Panc1 (cell line): ENCODE data around the gene OR2B2. TPM values are rescaled to one million over a fixed set of nuclear protein-coding genes. Genes with fewer than 3 reads are reported as not detected.

Experiments used
- ATAC-seq: fragments of 200-7000 bp; cut with Tn5 transposase; 2 replicates; pipeline ENCODE4 v1.9.1; 2020; ENCODE audit warnings: mild to moderate bottlenecking, moderate library complexity
- BruUV-seq: library from RNA; stranded (reverse); fragments of 400-500 nt; replicated peaks from 2 replicates; lab custom pipeline; 2021; lab: Mats Ljungman, UMichigan
- CTCF ChIA-PET: fragments of 300-600 bp; sonication (Branson Sonifier 250); formaldehyde crosslinking; loops from one replicate; lab custom pipeline; 2022; ENCODE audit warnings: antibody characterized with exemption; lab: Charles Lee
- POLR2A ChIA-PET: fragments of 300-600 bp; sonication (Branson Sonifier 250); formaldehyde crosslinking; loops from one replicate; lab custom pipeline; 2022; ENCODE audit warnings: antibody characterized with exemption; lab: Charles Lee
- DNase-seq: peaks from one replicate; pipeline ENCODE4 v3.0.0-alpha.2; 2010; ENCODE audit warnings: low read depth, low spot score
- H3K27ac ChIP-seq: 2 replicates; pipeline ENCODE4 v1.5.1; 2011; ENCODE audit warnings: mild to moderate bottlenecking, low read length, inconsistent platforms
- H3K27me3 ChIP-seq: fragments of 200-500 bp; sonication (Bioruptor generic); 2 replicates; pipeline ENCODE4 v1.6.0; 2014; ENCODE audit warnings: low read length, inconsistent platforms; ENCODE audit not compliant: control insufficient read depth, insufficient read depth
- H3K36me3 ChIP-seq: fragments of 200-500 bp; sonication (Bioruptor generic); 2 replicates; pipeline ENCODE4 v1.5.1; 2014; ENCODE audit warnings: inconsistent platforms, mild to moderate bottlenecking, low read length, moderate library complexity; ENCODE audit not compliant: control insufficient read depth, insufficient read depth
- H3K4me1 ChIP-seq: 2 replicates; pipeline ENCODE4 v1.5.1; 2011; ENCODE audit warnings: inconsistent platforms, mild to moderate bottlenecking, low read length, moderate library complexity; ENCODE audit not compliant: control insufficient read depth, insufficient read depth
- H3K4me3 ChIP-seq, 2 experiments: 2 replicates each; pipeline ENCODE4 v1.5.1; 2011 to 2012; ENCODE audit warnings: low read depth in 2 of 2, low read length in 2 of 2, mild to moderate bottlenecking in 2 of 2, inconsistent platforms in 1 of 2, moderate library complexity in 1 of 2
- H3K9me3 ChIP-seq: fragments of 200-500 bp; sonication (Bioruptor generic); 2 replicates; pipeline ENCODE4 v1.5.1; 2014; ENCODE audit warnings: low read depth, mild to moderate bottlenecking, inconsistent platforms, low read length, moderate library complexity; ENCODE audit not compliant: control insufficient read depth, insufficient read depth
- CTCF ChIP-seq: fragments of 450-650 bp; IDR thresholded peaks from 2 replicates; pipeline ENCODE4 v1.5.1; 2017; ENCODE audit warnings: mild to moderate bottlenecking
- POLR2AphosphoS5 ChIP-seq: IDR thresholded peaks from 2 replicates; pipeline ENCODE4 v1.6.1; 2012; ENCODE audit warnings: mild to moderate bottlenecking, low read depth, low read length, moderate library complexity
- REST ChIP-seq, 2 experiments: IDR thresholded peaks; 2 replicates each; pipeline ENCODE4 v1.6.1; 2011 to 2012; ENCODE audit warnings: low read depth in 2 of 2, control low read depth in 1 of 2, low read length in 1 of 2, mild to moderate bottlenecking in 1 of 2, moderate library complexity in 1 of 2; ENCODE audit not compliant: insufficient read depth in 1 of 2
- SIN3A ChIP-seq: IDR thresholded peaks from 2 replicates; pipeline ENCODE4 v1.6.1; 2012; ENCODE audit warnings: low read depth, mild to moderate bottlenecking, low read length, moderate library complexity, borderline replicate concordance; ENCODE audit not compliant: insufficient read depth
- TCF7L2 ChIP-seq: IDR thresholded peaks from 2 replicates; pipeline ENCODE4 v1.6.1; 2011; ENCODE audit warnings: mild to moderate bottlenecking, low read depth, low read length, inconsistent platforms
- in situ Hi-C: cut with HindIII; loops from 2 replicates; pipeline ENCODE4 v1.10.0; 2016; ENCODE audit warnings: low sequenced_read_pairs, low pct_unique_long_range_greater_than_20kb
- intact Hi-C: fragments of 100-400 bp; cut with micrococcal nuclease; formaldehyde crosslinking; loops from one replicate; pipeline ENCODE4 v1.10.0; 2022; ENCODE audit not compliant: unreplicated experiment
- total RNA-seq: library from RNA; stranded (reverse); gene quantifications from one replicate; pipeline ENCODE4 v1.2.1, GENCODE V29; 2021; ENCODE audit not compliant: unreplicated experiment

The OR2B2 gene
- total RNA-seq, 1 experiment from 2014 or later: not detected

- ATAC-seq (no peak), DNase-seq (no peak)
- intact Hi-C loops (no loop called here), in situ Hi-C loops (loop anchor here (5.0 kb wide), 1 partner anchor 46 kb away; a partner anchor contains a TSS)
- ChIA-PET CTCF (no interaction called here), POLR2A (interaction anchor here (0.6 to 6.1 kb wide), 4 partner anchors 26 to 1837 kb away, joined by 3 to 95 read pairs (median 48); a partner anchor contains a TSS)
- TF ChIP-seq REST (IDR thresholded peaks at IDR 0.05; ENCODE audit: insufficient read depth in 1 of 2, low read depth in 2 of 2, low read length in 1 of 2): no peak
- no peak for TF ChIP-seq CTCF
- TF ChIP-seq SIN3A: no peak
- TF ChIP-seq TCF7L2: no peak
- TF ChIP-seq POLR2AphosphoS5: no peak
- no peak overlapping the region for H3K4me3 ChIP-seq
- no peaks in the 10 kb centered on the region for H3K9me3 ChIP-seq
- H3K27me3 ChIP-seq: no peaks in the 10 kb centered on the region
- BruUV-seq: no TSS peak
- peak overlapping the region; percentile 98 for H3K27ac ChIP-seq
- peaks cover 27% of the 10 kb centered on the region for H3K4me1 ChIP-seq
- H3K36me3 ChIP-seq: no peaks in the 10 kb centered on the region
Measured at GRCh38 chr6:27868311-27868710, 43.9 kb downstream of the OR2B2 start.

DNA sequence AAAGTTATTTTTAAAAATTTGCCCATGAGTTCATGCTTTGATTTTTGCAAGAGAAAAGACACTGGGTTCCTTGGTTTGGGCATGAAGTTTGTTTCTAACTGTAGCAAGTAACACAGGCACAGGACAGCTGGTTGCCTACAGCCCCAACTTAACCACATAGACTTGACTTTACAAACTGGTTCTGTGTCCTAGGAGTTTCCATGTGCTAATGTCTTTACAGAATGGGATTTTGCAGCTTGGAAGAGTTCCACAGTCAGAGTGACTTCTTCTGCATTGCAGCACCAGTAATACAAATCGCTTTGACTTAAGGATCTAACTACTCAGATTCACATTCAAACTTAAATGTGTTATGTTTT is 44.3 kb downstream of the OR2B2 start:
- TF ChIP-seq CTCF: no peak
- no peak for TF ChIP-seq SIN3A
- TF ChIP-seq REST (IDR thresholded peaks at IDR 0.05; ENCODE audit: insufficient read depth in 1 of 2, low read depth in 2 of 2, low read length in 1 of 2): no peak
- no peak for TF ChIP-seq POLR2AphosphoS5
- no peak for TF ChIP-seq TCF7L2
- intact Hi-C loops: loop anchor here (2.0 kb wide), 2 partner anchors 31 to 53 kb away; a partner anchor contains a TSS
- peak overlapping the region; percentile 65 to 82 for H3K4me3 ChIP-seq
- ATAC-seq: no peak
- H3K4me1 ChIP-seq: peaks cover 27% of the 10 kb centered on the region
- DNase-seq: no peak
- in situ Hi-C loops: loop anchor here (5.0 kb wide), 1 partner anchor 46 kb away; a partner anchor contains a TSS
- no peaks in the 10 kb centered on the region for H3K36me3 ChIP-seq
- BruUV-seq: no TSS peak
- no peaks in the 10 kb centered on the region for H3K9me3 ChIP-seq
- H3K27me3 ChIP-seq: no peaks in the 10 kb centered on the region
- ChIA-PET CTCF (interaction anchor here (0.7 kb wide), 1 partner anchor 561 kb away, joined by 5 read pairs; no protein-coding TSS in a partner anchor), POLR2A (interaction anchor here (0.6 to 6.1 kb wide), 13 partner anchors 23 to 1837 kb away, joined by 3 to 95 read pairs (median 5); a partner anchor contains a TSS)
- H3K27ac ChIP-seq: peak overlapping the region; percentile 98
